ENCODE results near the gene KPNA6. TPM values are rescaled to one million over a fixed set of nuclear protein-coding genes. Genes with fewer than 3 reads are reported as not detected.

KPNA6 gene
- total and polyA plus RNA-seq, 10 of the 15 experiments (the other 5 are each of a cell fraction or from before 2014, with no cell fraction given), result 11.1 to 55.6 (median 25.9) TPM

DNA sequence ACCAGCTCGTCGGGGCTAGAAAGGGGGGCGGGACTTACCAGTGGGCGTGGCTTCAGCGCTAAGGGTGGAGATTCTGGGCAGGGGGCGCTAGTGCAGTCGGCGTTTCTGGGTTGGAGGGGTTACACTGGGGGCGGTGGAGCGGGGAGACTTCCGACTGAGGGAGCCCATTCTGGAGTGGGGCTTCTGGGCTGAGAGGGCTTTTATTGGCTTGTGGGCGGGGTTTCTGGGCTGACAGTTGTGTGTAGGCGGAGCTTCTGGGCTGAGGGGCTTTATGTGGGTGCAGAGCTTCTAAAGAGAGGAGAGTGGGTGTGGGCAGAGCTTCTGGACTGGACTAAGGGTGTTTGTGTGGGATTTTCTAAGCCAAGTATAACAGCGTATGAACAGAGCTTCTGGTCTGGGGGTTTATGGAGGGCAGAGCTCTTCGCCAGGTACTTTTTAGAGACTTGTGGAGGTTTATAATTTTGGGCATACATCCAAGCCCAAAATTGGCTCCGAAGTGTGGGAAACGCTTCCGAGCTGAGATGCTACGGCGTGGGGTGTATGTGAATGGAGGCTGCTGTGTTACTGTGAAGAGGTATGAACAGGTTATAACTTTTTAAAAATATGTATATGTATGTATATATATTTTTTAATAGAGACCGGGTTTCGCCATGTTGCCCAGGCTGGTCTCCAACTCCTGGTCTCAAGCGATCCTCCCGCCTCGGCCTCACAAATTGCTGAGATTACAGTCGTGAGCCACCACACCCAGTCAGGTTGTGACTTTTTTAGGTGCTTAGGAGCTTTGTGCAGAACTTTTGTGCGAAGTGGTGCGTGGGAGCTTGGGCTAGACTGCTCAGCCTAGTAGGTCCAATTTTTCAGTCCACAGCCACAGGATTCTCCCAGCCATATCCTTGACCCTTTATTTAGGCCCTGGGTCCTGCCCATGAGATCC is 34.3 kb upstream of the KPNA6 start:
- Histone ChIP-seq H3K27me3 (replicated peaks in 1 of 2; ENCODE audit: control insufficient read depth in 2 of 2, insufficient read depth in 2 of 2, low read length in 1 of 2) (no peaks in the 10 kb centered on the region), H3K36me3 (ENCODE audit: control insufficient read depth in 2 of 2, insufficient read depth in 2 of 2, low read length in 1 of 2) (peaks cover 9 to 14% of the 10 kb centered on the region in 2 experiments), H2AFZ (ENCODE audit: control insufficient read depth, low read depth, low read length) (peak overlapping the region; percentile 52), H3K27ac (ENCODE audit: control insufficient read depth, insufficient read depth) (peak overlapping the region; percentile 70), H3K4me1 (ENCODE audit: control insufficient read depth, insufficient read depth, low read length) (peaks cover 13% of the 10 kb centered on the region), H3K4me2 (ENCODE audit: control insufficient read depth, insufficient read depth) (peak overlapping the region; percentile 58), H4K20me1 (ENCODE audit: control insufficient read depth, insufficient read depth) (no peaks in the 10 kb centered on the region), H3K9me3 (replicated peaks; ENCODE audit: control insufficient read depth, insufficient read depth, low read length) (no peaks in the 10 kb centered on the region), H3K79me2 (ENCODE audit: control insufficient read depth, insufficient read depth, low read length) (peaks cover 8% of the 10 kb centered on the region), H3K4me3 (peak overlapping the region; percentile 92), H3K9ac (ENCODE audit: control insufficient read depth, insufficient read depth, low read length) (peak overlapping the region; percentile 58; the same call in 1 of the 2 replicates)
- POLR2A ChIA-PET, result interaction anchor here (0.6 to 5.0 kb wide), 23 partner anchors 9 to 699 kb away, joined by 3 to 58 read pairs (median 4); partner anchors contain the start of genes HDAC1, IQCC, KHDRBS1 and KPNA6
- DNase-seq (ENCODE audit: low read depth, low spot score) (peak; percentile 54), FAIRE-seq (no peak), ATAC-seq (peak; percentile 66)
- intact Hi-C loops (cut with micrococcal nuclease; ENCODE audit: unreplicated experiment), result loop anchor here (5.0 kb wide), 1 partner anchor 34 kb away; the partner anchor contains the start of gene KPNA6
- SMC1A ChIA-PET (ENCODE audit: uncharacterized antibody, unreplicated experiment), result interaction anchor here (0.6 to 3.2 kb wide), 15 partner anchors 8 to 258 kb away, joined by 3 to 17 read pairs (median 3); partner anchors contain the start of genes KPNA6, SPOCD1 and TXLNA
- TSS peak; percentile 65 for BruUV-seq (replicated peaks)
- in situ Hi-C loops (cut with MboI), result no loop called here
- CTCF ChIA-PET, result interaction anchor here (0.6 to 5.4 kb wide), 21 partner anchors 9 to 1022 kb away, joined by 3 to 56 read pairs (median 4); partner anchors contain the start of genes CCDC28B, KPNA6 and TXLNA
- RAD21 ChIA-PET (ENCODE audit: unreplicated experiment), result interaction anchor here (0.6 to 2.6 kb wide), 28 partner anchors 10 to 358 kb away, joined by 3 to 29 read pairs (median 4); partner anchors contain the start of genes CCDC28B, IQCC, KHDRBS1 and KPNA6
- WGBS (ENCODE audit: insufficient coverage, insufficient replicate concordance, low lambda C conversion rate, missing lambda C conversion rate), result 56% methylated on average over 23 of the region's 28 CpGs
- no peak for TF ChIP-seq ESRRA (IDR thresholded peaks at IDR 0.05; ENCODE audit: low read length)
- no peak for TF ChIP-seq MTA2 (IDR thresholded peaks at IDR 0.05; ENCODE audit: low read depth)
- TF ChIP-seq PML (IDR thresholded peaks at IDR 0.05; ENCODE audit: low read length), result no peak
- TF ChIP-seq, protein P1, sequence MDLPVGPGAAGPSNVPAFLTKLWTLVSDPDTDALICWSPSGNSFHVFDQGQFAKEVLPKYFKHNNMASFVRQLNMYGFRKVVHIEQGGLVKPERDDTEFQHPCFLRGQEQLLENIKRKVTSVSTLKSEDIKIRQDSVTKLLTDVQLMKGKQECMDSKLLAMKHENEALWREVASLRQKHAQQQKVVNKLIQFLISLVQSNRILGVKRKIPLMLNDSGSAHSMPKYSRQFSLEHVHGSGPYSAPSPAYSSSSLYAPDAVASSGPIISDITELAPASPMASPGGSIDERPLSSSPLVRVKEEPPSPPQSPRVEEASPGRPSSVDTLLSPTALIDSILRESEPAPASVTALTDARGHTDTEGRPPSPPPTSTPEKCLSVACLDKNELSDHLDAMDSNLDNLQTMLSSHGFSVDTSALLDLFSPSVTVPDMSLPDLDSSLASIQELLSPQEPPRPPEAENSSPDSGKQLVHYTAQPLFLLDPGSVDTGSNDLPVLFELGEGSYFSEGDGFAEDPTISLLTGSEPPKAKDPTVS (IDR thresholded peaks at IDR 0.05; ENCODE audit: low read depth, low read length), result no peak
- no peak for TF ChIP-seq SMC3 (IDR thresholded peaks at IDR 0.05; ENCODE audit: borderline replicate concordance, low read length)
- no peak for TF ChIP-seq ZNF207 (IDR thresholded peaks at IDR 0.05; ENCODE audit: borderline replicate concordance)
- TF ChIP-seq NBN (IDR thresholded peaks at IDR 0.05), result no peak
- TF ChIP-seq NR2C2 (IDR thresholded peaks at IDR 0.05; ENCODE audit: borderline replicate concordance, control insufficient read depth, insufficient read length, low read depth), result no peak
- TF ChIP-seq, protein P2, sequence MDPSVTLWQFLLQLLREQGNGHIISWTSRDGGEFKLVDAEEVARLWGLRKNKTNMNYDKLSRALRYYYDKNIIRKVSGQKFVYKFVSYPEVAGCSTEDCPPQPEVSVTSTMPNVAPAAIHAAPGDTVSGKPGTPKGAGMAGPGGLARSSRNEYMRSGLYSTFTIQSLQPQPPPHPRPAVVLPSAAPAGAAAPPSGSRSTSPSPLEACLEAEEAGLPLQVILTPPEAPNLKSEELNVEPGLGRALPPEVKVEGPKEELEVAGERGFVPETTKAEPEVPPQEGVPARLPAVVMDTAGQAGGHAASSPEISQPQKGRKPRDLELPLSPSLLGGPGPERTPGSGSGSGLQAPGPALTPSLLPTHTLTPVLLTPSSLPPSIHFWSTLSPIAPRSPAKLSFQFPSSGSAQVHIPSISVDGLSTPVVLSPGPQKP (IDR thresholded peaks at IDR 0.05; ENCODE audit: low read depth, low read length), result 0 out of 2 replicates have a peak, but pooled peaks have one; percentile 4
- no peak for TF ChIP-seq ZBED1 (IDR thresholded peaks at IDR 0.05; ENCODE audit: borderline replicate concordance)
- no peak for TF ChIP-seq SUPT20H (IDR thresholded peaks at IDR 0.05; ENCODE audit: borderline replicate concordance, control insufficient read depth, low read depth, low read length)
- TF ChIP-seq, protein P3, sequence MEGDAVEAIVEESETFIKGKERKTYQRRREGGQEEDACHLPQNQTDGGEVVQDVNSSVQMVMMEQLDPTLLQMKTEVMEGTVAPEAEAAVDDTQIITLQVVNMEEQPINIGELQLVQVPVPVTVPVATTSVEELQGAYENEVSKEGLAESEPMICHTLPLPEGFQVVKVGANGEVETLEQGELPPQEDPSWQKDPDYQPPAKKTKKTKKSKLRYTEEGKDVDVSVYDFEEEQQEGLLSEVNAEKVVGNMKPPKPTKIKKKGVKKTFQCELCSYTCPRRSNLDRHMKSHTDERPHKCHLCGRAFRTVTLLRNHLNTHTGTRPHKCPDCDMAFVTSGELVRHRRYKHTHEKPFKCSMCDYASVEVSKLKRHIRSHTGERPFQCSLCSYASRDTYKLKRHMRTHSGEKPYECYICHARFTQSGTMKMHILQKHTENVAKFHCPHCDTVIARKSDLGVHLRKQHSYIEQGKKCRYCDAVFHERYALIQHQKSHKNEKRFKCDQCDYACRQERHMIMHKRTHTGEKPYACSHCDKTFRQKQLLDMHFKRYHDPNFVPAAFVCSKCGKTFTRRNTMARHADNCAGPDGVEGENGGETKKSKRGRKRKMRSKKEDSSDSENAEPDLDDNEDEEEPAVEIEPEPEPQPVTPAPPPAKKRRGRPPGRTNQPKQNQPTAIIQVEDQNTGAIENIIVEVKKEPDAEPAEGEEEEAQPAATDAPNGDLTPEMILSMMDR (IDR thresholded peaks at IDR 0.05 in 2 of 3, conservative IDR thresholded peaks at IDR 0.05 in 1 of 3; ENCODE audit: control insufficient read depth in 2 of 3, extremely low read depth in 1 of 3, insufficient read depth in 1 of 3, low read depth in 3 of 3, low read length in 3 of 3), result peak in 2 of 3 experiments; percentile 21 to 26; a peak in 1 of 6 replicates
- TF ChIP-seq MEF2A (IDR thresholded peaks at IDR 0.05; ENCODE audit: insufficient read depth, low read depth, low read length), result no peak
- TF ChIP-seq GABPA (IDR thresholded peaks at IDR 0.05; ENCODE audit: low read depth), result no peak
- TF ChIP-seq CREB1 (IDR thresholded peaks at IDR 0.05; ENCODE audit: low read depth), result no peak
- TF ChIP-seq, protein P4, sequence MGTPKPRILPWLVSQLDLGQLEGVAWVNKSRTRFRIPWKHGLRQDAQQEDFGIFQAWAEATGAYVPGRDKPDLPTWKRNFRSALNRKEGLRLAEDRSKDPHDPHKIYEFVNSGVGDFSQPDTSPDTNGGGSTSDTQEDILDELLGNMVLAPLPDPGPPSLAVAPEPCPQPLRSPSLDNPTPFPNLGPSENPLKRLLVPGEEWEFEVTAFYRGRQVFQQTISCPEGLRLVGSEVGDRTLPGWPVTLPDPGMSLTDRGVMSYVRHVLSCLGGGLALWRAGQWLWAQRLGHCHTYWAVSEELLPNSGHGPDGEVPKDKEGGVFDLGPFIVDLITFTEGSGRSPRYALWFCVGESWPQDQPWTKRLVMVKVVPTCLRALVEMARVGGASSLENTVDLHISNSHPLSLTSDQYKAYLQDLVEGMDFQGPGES (IDR thresholded peaks at IDR 0.05), result no peak
